Measurements from ENCODE around the gene ULK4.

DNA sequence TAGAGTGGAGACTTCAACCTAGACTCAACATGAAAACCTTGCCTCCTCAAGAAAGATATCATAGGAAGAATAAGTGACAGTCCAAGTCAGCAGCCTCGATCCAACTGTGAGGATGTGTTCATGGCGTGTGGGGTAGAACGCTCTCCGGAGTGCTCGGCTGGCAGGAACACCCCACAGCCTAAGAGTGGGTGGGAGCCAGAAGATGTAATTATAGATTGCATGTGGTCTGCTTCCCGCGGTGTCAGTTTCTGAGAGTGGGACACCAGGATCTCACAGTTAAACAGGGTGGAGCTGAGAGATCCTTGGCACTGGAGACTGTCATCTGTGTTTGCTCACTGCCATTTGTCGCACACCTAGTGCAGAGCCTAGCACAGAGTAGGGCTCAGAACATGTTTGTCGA lies 604.6 kb downstream of the ULK4 start:
- no peak for TF ChIP-seq SIN3A (IDR thresholded peaks at IDR 0.05; ENCODE audit: borderline replicate concordance, insufficient read depth, low read depth, low read length)
- no peak for TF ChIP-seq POLR2AphosphoS5 (IDR thresholded peaks at IDR 0.05; ENCODE audit: low read depth, low read length)
- TF ChIP-seq, protein P1, sequence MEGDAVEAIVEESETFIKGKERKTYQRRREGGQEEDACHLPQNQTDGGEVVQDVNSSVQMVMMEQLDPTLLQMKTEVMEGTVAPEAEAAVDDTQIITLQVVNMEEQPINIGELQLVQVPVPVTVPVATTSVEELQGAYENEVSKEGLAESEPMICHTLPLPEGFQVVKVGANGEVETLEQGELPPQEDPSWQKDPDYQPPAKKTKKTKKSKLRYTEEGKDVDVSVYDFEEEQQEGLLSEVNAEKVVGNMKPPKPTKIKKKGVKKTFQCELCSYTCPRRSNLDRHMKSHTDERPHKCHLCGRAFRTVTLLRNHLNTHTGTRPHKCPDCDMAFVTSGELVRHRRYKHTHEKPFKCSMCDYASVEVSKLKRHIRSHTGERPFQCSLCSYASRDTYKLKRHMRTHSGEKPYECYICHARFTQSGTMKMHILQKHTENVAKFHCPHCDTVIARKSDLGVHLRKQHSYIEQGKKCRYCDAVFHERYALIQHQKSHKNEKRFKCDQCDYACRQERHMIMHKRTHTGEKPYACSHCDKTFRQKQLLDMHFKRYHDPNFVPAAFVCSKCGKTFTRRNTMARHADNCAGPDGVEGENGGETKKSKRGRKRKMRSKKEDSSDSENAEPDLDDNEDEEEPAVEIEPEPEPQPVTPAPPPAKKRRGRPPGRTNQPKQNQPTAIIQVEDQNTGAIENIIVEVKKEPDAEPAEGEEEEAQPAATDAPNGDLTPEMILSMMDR (IDR thresholded peaks at IDR 0.05), result no peak
- TF ChIP-seq REST (IDR thresholded peaks at IDR 0.05; ENCODE audit: insufficient read depth in 1 of 2, low read depth in 2 of 2, low read length in 1 of 2), result no peak
- TF ChIP-seq TCF7L2 (IDR thresholded peaks at IDR 0.05; ENCODE audit: low read depth, low read length), result no peak
